ENCODE data around the gene PHACTR3.

Gene PHACTR3

DNA sequence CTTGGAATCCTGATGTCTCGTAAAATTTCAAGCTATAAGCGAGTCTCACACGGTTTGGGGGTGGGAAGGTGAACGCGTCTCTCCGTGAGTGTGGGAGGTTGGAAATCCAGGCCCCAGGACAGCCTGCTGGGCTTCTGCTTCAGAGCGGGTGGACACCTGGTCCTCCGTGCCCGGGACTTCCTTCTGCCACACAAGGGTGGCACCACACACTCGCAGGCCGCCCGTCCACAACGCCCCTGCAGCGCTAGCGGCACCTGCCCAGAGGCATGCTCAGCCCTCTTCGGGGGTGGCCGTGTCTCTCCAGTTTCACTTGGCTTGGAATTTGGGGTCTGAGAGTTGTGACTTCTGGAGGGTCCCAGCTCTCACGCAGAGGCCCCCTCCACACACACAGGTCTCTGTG is 151.9 kb downstream of the PHACTR3 start:
- DNase-seq, result no peak

DNA sequence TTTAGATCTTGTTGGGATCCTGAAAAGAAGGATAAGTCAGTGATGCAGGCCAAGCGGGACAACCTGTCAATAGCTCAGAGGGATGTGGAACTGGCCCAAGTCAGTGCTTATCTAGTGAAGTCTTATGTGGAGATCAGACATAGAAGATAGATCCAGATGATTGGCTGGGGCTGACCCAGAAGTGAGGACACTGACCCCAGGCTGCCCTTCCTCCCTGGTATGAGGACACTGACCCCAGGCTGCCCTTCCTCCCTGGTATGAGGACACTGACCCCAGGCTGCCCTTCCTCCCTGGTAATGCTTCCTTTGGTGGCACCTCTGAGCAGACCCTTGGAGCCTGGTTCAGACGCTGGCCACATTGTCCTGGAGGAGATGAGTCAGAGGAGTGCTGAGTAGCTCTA is 159.7 kb downstream of the PHACTR3 start:
- DNase-seq, result no peak

DNA sequence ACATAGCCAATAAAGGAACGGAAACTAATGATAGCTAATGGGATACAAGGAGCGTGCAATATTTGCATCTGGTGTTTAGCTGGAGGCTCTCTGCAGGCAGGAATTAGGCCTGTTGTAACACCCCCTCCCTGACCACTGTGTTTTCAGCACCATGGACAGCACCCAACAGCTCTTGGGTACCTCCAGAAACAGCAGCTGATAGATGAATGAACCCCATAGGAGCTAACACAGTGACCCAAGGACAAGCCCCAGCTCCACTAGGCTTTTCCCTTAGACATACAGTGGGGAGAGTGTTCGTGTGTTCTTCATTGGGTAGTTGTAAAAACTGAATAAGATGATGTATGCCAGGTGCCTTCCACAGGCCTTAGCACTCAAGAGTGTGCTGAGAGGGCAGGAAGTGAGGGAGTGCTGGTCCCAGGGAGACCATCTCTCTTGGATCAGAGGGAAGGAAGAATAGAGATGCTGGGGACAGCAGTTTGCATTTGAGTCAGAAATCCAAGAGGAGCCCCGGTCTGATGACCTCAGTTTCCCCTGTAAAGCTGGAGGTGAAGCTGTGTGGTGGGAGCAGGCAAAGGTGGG is 161.3 kb downstream of the PHACTR3 start:
- DNase-seq, result no peak

DNA sequence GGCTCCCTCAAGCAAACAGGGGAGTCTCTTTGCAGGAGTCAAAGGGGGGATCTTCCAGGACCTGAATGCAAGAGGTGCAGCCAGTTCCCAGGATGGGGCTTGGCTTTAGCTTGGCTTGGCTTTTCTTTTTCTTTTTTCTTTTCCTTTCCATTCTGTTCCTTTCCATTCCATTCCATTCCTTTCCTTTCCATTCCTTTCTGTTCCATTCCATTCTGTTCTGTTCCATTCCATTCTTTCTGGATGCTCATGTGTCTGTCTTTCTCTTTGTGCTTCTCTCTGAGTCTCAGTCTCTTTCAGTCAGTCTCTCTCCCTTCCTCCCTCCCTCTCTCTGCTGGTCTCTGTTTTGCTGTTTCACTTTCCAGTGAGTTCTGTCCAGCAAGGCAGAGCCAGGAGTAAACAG is 163.3 kb downstream of the PHACTR3 start:
- no peak for DNase-seq

DNA sequence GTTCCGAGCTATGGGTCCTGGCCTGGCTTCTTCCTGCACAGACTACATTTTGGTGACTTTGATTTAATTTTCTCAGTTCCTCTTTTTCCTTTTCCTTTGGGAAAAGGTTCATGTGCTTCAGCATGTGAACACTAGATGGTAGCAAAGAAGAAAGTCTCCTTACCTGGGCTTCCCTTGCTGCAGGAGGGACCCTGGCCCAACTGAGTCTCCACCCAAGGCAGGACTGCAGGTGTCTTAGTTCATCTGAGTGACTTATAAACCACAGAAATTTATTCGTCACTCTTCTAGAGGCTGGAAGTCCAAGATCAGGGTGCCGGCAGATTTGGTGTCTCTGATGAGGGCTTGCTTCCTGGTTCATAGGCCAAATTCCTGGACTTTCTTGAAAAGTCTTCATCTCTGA is 165.9 kb downstream of the PHACTR3 start:
- DNase-seq, result no peak

DNA sequence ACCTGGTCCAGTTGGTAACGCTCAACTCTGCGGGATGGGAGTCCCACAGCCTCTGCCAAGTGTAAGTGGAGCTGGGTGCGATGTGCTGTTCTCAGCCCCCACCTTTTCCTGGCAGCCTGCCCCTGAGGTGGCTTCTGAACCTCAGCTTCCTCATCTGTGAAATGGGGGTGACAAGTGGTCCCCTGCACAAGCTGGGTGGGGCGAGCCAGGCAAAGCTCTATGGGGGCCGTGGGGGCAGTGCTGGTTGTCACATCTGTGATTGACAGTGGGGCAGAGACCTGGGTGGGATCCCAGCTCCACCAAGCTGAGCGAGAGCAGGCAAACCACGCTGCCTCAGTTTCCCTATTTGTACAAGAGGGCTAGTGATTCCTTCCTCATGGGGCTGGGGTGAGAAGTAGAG is 166.5 kb downstream of the PHACTR3 start:
- DNase-seq, result no peak

DNA sequence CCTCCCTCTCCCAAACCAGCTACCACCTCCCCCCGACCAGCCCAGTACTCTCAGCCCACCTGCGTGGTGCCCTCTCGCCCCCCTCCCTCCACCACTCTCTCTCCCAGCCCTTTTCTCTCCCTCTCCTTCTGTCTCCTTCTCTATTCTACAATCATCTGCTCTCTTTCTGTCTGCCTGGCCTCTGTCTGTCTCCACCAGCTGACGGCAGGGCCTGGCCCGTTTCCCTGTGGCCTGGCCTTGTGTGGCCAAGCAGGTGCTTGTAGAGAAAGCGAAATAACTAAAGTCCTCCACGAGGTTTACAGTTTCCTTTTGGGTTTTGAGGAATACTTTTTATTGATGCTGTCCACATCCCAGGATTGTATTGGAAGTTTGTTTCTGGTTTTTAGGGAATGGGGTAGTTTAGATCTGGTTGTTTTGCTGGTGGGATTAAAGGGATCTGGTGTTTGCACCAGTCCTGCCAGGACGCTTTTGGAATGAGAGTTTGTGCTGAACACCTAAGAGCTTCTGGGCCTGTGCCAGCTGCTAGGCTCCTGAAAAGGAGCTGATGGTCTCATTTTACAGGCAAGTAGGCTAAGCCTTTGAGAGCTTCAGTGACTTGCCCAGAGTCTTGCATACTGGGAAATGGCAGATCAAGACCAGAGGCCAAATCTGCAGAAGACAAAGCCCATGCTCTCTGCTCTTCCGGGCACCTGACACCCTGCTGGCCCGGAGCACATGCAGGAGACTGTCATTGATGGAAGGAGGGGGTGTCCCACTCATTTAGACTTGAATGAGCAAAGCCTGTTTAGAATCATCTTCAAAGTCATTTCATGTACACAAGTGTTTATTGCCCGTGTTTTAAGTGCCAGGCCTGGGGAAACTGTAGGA is 167.4 kb downstream of the PHACTR3 start:
- DNase-seq, result no peak

DNA sequence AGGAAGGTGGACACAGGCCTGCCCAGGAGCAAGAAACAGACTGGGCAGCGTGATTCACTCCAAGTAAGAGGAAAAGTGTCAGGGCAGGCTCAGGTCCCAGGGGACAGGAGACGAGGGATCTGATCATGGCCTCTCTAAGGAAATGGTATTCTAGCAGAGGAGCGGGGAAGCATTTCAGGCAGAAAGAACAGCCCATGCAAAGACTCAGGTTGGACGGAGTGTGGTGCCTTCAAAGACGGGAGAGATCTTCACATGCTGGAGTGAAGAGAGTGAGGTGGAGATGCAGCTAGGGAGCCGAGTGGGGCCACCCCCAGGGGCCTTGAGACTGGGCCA is 168.0 kb downstream of the PHACTR3 start:
- DNase-seq, result no peak

DNA sequence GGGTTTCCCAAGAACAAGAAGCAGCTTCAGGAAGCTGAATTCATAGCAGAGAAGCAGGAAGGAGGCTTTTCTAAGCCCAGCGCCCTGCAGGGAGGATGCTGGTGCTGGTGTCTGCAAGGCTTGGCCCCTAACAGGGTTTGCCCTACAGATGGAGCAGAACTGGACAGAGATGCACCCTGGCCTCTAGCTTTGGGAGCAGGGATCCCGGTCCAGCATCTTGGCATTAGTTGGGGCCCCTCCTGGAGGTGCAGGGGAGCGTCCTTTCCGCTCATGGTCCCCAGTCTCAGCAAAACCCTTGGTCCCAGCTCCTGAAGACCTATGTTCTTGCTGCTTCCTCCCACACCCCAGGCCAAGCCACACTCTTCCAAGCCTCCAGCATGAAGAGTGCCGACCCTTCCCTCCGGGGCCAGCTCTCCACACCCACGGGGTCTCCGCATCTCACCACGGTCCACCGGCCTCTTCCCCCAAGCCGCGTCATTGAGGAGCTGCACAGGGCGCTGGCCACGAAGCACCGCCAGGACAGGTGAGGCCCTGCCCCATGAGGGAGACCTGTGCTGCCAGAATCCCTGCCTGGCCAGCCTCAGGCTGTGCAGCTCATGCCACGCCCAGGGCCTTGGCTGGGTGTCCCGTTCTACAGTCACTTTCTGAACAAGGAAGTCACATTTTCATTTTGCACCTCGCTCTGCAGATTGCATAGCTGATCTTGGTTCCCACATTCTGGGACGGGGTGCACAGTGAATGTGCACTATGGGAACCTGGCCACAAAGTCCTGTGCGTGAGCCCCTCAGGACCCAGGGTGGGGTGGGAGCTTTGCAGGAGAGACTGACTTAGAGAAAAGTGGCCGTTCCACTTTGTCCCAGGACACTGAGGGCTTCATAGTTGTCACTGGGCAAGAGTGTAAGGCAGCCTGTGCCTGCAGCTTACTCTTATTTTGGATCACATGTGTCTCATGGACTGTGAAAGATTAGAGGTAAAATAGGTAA is 168.9 kb downstream of the PHACTR3 start:
- DNase-seq, result no peak

DNA sequence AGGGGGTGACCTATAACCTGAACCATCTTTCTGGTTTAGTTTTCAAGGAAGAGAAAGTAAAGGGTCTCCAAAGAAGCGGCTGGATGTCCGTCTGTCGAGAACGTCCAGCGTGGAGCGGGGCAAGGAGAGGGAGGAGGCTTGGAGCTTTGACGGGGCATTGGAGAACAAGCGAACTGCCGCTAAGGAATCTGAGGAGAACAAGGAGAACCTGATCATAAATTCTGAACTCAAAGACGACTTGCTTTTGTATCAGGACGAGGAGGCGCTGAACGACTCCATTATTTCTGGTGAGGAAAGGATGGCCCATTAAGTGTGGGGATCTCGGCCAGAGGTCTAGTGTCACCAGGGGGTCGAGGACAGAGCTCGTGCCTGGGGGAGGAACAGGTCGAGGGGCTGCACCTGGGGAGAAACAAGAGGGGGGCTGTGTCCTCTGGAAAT is 169.9 kb downstream of the PHACTR3 start:
- no peak for DNase-seq

DNA sequence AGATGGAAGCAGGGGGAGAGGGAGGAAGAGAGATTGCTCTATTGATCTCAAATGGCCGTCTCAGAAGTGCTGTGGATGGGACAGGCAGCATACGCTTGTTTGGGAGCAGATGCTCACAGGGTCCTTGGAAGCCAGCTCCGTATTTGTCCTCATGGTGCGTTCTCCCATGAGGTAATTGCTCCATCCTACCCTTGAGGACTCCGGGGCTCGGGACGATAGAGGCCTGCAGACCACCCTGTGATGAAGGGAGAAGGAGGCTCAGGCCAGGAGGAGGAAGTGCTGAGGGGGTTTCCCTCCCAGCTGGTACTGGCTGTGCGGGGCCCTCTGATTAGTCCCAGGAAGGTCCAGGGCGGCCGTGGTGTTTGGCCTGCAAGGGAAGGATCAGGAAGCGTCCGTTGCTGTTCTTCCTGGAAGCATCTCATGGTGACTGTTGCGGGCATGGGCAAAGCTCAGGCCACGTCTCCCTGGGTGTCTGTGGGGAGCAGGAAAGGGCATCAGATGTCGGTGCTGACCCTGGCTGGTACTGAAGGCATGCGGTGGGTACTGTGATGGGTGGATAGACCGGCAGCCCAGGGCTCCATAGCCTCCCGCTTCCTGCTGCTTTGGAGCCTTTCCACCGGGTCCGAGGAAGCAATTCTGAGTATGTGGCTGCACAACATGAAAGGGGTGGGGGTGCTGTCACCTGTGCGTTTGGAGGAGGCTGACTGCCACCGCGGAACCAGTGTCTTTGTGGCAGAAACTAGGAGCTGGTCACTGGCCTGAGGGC is 170.8 kb downstream of the PHACTR3 start:
- no peak for DNase-seq

DNA sequence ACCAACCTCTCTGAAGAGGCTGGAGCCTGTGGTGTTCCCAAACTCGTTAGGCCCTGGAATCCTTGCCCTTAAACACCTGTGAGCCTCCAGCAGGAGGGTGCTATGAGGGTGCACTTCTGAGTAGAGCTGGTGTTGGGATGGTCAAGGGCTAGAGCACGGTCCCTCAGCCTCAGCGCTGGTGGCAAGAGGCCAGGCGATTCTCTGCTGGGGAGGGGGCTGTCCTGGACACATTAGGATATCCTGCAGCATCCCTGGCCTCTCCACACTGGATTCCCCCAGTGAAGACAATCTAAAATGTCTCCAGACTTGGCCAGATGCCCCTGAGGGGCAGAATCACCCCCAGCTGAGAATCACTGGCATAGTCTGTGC is 171.3 kb downstream of the PHACTR3 start:
- no peak for DNase-seq

DNA sequence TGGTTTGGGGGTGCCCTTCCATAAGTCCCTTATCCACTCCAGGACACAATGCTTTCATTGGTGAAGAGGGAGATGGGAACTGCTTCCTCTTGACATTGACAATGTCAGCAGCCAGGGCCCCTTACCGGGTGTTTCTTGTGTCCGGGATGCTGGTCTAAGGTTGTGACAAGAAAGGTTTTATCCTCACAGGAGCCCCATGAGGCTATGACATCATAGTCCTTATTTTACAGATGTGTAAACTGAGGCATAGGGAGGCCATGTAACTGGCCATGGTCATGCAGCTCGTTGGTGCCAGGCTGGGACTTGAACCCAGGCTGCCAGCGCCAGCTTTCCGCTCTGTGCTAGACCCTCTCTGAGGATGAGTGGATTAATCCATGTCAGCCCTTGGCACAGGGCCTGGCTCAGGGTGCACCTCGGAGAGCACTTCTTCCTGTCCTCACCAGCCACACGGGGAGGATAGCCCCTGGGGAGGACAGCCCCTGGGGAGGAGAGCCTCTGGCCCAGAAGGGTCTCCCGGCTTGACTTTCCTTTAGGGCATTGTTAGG is 171.8 kb downstream of the PHACTR3 start:
- DNase-seq, result no peak

DNA sequence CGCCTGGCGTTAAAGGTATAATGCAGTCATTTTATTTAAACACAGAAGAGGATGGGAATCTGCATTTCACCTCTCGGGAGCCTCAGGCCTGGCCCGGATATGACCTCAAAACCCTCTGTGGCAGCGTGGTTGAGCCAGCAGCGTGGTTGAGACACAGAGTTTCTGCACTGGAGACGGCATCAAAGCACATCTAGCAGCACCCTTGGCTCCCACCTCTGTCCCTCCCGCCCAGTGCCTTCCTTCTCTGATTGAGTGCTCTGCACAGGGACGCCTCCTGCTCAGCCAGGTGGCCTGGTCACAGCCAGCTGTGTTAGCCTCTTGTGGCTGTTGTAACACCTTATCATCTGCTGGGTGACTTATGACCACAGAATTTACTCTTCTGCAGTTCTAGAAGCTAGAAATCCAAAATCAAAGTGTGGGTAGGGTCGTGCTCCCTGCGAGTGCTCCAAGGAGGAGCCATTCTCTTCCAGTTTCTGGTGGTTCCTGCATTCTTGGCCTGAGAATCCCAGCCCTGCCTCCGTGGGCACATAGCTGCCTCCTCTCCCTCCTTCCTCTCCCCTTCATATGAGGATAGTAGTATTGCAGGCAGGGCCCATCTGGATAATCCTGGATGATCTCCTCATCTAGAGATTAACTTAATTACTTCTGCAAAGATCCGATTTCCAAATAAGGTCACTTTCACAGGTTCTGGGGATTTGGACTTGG is 172.4 kb downstream of the PHACTR3 start:
- DNase-seq, result no peak

DNA sequence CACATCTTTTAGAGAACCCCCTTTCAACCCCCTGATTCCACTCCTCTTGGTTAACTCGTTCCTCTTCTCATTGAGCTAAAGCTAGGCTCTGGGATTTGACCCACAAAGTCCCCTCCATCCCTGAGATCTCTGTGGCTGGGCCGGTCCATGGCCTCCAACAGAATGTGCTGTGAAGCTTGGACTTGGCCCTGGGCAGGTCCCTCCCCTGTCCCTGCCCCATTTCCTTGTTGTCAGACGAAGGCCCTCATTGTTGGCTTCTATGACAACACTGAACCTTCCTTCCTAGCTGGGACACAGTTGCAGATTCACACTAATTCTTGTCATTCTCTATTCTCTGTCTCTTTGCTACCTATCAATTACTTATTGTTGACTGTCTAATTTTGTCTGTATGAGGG is 173.0 kb downstream of the PHACTR3 start:
- DNase-seq, result no peak

DNA sequence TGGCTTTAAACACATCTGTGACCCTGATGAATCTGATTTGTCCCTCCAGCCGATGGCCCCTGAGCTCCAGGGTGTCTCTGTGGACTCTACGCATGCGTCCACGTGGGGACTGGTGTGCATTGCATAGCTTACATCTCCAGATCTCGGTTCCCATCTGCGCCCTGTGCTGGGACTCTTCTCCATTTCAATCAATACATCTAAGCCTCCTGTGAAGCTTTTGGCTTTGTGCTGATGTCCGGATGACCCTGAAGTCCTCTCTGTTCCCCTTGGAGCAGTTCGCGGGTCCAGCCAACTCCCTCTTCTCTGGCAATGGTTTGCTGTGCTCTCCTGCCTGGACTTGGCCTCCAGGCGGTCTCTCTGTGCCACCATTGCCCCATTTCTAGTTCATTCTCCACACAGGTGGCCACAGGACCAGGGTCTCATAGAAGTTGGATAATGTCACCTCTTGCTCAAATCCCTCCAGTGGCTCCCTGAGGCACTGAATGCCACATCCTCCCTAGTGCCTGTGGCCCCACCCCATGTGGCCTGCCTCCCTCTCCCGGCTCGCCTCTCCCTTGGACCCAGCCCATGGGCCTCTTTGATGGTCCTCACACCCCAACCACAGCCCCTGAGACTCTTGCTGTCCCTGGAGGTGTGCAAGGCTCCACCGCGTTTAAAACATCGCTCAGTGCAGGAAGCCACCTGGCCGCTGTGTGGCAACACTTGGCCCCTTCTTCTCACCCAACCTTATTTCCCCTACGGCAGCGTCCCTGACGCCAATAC is 173.7 kb downstream of the PHACTR3 start:
- DNase-seq, result no peak

DNA sequence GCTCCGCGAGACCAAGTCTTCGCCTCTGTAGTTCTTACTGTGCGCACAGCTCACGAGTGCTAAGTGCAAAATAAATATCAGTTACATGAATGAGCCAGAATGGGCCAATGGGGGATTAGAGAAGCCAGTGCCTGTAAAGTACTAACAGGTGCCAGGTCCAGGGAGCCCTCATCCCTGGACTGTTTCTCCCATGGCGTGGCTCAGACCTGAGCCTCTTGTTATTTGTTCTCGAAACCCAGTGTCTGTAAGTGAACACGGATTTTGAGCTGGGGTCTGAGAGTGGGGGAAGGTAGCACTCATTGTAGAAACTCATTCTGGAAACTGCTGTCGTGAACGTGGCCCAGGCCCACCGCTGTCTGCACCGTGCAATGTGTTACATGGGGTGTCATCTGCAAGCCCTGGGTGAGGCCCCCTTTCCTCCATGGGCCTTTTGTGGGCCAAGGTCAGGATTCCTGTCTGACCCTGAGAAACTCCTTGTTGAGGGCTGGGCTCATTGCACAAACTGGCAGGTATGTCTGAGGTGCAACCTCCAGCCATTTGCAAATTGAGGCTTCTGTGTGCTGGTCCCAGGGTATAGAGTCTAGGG is 174.4 kb downstream of the PHACTR3 start:
- DNase-seq, result no peak

DNA sequence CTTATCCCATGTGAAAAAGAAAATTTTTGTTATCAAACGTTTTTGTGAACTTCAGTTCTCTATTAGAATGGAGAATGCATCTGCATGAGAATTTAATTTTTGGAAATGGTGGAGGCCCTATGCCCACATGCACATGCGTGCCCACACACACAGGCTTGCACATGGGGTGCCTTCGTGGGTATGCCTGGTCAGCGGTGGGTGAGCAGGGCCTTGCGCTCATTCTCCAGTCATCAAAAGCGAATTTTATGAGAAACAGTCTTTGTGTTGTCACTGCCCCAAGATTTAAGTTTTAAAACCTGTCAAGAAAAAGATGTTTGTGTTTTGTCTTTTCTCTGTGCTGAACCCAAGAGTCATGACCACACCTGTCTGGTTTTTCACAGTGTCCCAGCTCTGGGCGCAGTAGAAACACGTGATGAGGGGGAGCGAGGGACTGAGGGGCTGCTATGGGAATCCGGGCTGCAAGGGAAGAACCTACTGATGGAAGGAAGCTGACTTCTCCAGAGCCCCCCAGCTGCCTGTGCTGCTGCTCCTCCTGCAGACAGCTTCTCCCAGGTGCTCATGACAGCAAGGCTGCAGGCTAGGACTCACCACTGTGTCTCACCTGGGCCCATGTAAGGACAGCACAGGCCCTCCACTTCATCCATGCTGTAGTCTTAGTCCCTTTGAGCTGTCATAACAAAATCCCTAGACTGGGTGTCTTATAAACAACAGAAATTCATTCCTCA is 175.5 kb downstream of the PHACTR3 start:
- DNase-seq, result no peak

DNA sequence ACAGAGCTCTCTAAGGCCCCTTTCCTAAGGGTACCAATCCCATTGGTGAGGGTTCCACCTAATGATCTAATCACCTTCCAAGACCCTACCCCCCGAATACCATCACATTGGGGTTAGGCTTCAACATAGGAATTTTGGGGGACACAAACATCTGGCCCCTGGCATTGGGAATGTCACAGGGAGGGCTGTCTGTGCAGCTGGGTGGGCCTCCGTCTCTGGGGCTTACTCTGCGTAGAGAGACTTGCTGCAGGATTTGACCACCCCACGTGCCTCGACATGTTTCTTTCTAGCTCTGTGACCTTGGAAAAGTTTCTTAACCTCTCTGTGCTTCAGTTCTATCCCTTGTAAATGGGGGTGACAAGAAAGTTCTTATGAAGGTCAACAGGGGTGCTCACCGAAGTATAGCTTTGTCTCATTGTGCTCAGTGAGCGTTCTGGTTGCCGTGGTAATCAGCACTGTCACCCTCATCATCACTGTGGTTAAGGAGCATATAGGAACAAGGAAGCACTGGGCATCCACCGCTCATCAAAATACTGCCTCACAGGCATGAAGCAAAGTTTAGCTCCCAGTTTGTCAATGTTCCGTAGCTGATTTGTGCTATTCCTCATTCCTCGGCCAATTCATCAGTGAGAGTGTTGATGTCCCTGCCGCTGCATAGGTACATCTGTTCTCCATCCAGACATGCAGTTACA is 176.3 kb downstream of the PHACTR3 start:
- DNase-seq, result no peak
